ENCODE measurements around the gene ZKSCAN5.
"Not testable (repeated sequence)": the region's sequence is repeated elsewhere in the genome, so short reads cannot be mapped to it uniquely, and the experiment has no call there.

The ZKSCAN5 gene

DNA sequence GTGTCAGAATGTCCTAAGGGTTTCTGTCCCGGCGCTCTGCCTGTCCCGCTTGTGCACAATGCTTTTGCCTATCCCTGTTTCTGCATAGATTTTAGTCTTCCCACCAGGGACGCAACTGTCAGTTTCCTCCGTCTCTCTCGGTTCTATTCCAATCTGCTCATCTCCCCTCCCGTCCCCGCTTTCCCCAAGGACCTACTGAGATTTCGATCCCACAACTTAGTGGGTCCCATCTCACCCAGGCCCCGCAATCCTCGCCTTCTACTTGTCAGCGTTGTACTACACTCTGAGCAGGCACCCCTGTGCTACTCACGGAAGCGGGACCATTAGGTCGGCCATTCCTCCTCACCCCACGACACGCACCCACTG, 53.5 kb downstream of the ZKSCAN5 start:
- peak overlapping the region; percentile 99 to 100 for H3K27ac Mint-ChIP-seq
- H3K27me3 Mint-ChIP-seq, result no peaks in the 10 kb centered on the region
- no peak for DNase-seq
- H3K9me3 Mint-ChIP-seq, result no peaks in the 10 kb centered on the region
- peak overlapping the region; percentile 92 to 100 for H3K4me3 Mint-ChIP-seq
- H3K4me1 Mint-ChIP-seq, result peaks cover 57% of the 10 kb centered on the region
- peak; percentile 62 for ATAC-seq

DNA sequence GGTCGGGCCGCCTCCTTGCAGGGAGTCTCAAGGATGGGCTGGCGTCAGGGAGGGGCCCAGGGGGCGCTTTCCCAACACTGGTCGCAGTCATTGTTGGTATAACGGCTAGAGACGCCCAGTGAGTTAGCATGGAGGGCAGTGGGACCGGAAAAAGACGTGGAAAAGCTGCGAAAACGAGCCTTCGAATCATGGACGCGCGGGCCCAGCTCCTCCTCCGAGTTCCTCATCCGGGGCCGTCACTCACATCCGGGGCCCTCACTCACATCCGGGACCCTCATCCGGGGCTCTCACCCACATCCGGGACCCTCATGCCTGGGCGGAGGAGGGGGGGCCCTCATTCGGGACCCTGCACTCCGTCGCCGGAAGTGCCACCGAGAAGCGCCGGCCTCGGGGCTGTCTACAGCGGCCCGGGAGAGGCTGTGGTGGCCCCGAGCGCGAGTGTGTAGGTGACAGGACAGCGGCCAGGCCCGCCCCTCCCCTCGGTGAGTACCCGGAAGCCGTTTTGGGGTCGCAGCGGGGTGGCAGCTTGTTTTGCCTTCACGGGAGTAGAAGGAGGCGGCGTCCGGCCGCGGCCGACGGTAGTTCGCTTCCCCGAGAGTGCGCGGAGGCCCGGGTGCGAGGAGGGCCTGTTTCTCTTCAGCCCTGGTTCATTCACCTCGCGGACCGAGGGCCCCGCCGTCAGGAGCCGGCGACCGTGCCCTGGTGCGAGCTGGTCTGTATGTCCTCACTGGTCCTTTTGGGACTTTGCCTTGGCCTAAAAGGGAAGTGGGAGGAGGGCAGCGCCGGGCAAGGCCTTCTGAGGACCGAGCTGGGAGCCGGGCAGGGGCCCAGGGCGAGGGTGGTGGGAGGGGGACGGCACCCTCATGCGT, 54.1 kb downstream of the ZKSCAN5 start, which contains the start of gene ZNF655:
Gene ZNF655 (plus strand): TSS at position 337 of the 869 bp plus-strand sequence. CDS start 1,918 bp downstream, outside the sequence.
- Mint-ChIP-seq H3K27me3 (no peaks in the 10 kb centered on the region), H3K9me3 (no peaks in the 10 kb centered on the region), H3K4me3 (peak within 1 kb of the TSS; percentile 92 to 100), H3K27ac (peak within 1 kb of the TSS; percentile 99 to 100), H3K4me1 (peaks cover 57% of the 10 kb centered on the region)
- ATAC-seq (peak; percentile 91), DNase-seq (peak; percentile 91 to 92)

- Mint-ChIP-seq H3K4me3 (peak overlapping the region; percentile 92 to 100), H3K27ac (peak overlapping the region; percentile 99 to 100), H3K4me1 (peaks cover 65% of the 10 kb centered on the region), H3K27me3 (no peaks in the 10 kb centered on the region), H3K9me3 (no peaks in the 10 kb centered on the region)
- DNase-seq (no peak), ATAC-seq (no peak)
These were observed 54.9 kb downstream of the ZKSCAN5 start for GRCh38 chr7:99559175-99559915.

GRCh38 chr7:99560834-99561736, 56.6 kb downstream of the ZKSCAN5 start:
- H3K9me3 Mint-ChIP-seq, result no peaks in the 10 kb centered on the region
- peak overlapping the region; percentile 49 to 100 for H3K4me3 Mint-ChIP-seq
- peak overlapping the region; percentile 49 to 54 for H3K27ac Mint-ChIP-seq
- H3K4me1 Mint-ChIP-seq, result peaks cover 63% of the 10 kb centered on the region
- DNase-seq (no peak), ATAC-seq (no peak)
- H3K27me3 Mint-ChIP-seq, result no peaks in the 10 kb centered on the region

DNA sequence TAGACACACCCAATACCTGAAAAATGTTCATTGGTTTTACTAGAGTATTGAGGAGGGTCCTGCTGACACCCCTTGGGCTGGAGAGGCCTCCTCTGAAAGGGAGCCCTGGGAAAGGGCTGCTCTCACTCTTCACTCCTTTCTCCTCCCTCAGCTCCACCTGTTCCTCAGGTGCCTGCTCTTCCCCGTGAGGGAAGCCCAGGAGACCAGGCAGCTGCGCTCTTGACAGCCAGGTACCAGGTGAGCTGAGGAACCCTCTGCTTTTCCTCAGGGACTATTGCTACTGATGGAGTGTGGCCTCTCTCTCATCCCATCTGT, 57.2 kb downstream of the ZKSCAN5 start:
- Mint-ChIP-seq H3K4me1 (peaks cover 63% of the 10 kb centered on the region), H3K27me3 (no peaks in the 10 kb centered on the region), H3K9me3 (no peaks in the 10 kb centered on the region), H3K4me3 (peak overlapping the region in 1 of 2 donors; percentile 8), H3K27ac (no peak overlapping the region)
- no peak for ATAC-seq
- DNase-seq, result no peak

- peak overlapping the region; percentile 42 to 47 for H3K27ac Mint-ChIP-seq
- H3K9me3 Mint-ChIP-seq, result no peaks in the 10 kb centered on the region
- peaks cover 58% of the 10 kb centered on the region for H3K4me1 Mint-ChIP-seq
- H3K4me3 Mint-ChIP-seq, result peak overlapping the region in 1 of 2 donors; percentile 23
- DNase-seq (no peak), ATAC-seq (no peak)
- no peaks in the 10 kb centered on the region for H3K27me3 Mint-ChIP-seq
These were observed 57.8 kb downstream of the ZKSCAN5 start for GRCh38 chr7:99562114-99562784.

- Mint-ChIP-seq H3K27ac (peak overlapping the region; percentile 42 to 47), H3K4me1 (peaks cover 55% of the 10 kb centered on the region), H3K9me3 (no peaks in the 10 kb centered on the region), H3K27me3 (no peaks in the 10 kb centered on the region), H3K4me3 (peak overlapping the region; percentile 23 to 59)
- DNase-seq (peak; percentile 43 to 62), ATAC-seq (peak; percentile 68)
These were observed 58.4 kb downstream of the ZKSCAN5 start for GRCh38 chr7:99562832-99563231.

GRCh38 chr7:99563650-99564049, 59.2 kb downstream of the ZKSCAN5 start:
- Mint-ChIP-seq H3K4me1 (peaks cover 55% of the 10 kb centered on the region), H3K4me3 (no peak overlapping the region), H3K9me3 (no peaks in the 10 kb centered on the region), H3K27me3 (no peaks in the 10 kb centered on the region), H3K27ac (peak overlapping the region; percentile 67 to 86)
- ATAC-seq (no peak), DNase-seq (no peak)

DNA sequence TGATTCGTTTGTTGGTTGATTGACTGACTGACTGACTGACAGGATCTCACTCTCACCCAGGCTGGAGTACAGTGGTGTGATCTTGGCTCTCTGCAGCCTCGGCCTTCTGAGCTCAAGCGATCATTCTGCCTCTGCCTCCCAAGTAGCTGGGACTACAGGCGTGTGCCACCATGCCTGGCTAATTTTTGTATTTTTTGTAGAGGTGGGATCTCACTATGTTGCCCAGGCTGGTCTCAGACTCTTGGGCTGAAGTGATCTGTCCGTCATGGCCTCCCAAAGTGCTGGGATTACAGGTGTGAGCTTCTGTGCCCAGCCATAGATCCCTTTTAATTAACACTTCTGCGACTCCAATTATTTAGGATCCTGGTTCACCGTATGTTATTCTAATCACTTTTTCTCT, 64.3 kb downstream of the ZKSCAN5 start:
- H3K27ac Mint-ChIP-seq, H3K27me3 Mint-ChIP-seq, ATAC-seq: not testable (repeated sequence)

DNA sequence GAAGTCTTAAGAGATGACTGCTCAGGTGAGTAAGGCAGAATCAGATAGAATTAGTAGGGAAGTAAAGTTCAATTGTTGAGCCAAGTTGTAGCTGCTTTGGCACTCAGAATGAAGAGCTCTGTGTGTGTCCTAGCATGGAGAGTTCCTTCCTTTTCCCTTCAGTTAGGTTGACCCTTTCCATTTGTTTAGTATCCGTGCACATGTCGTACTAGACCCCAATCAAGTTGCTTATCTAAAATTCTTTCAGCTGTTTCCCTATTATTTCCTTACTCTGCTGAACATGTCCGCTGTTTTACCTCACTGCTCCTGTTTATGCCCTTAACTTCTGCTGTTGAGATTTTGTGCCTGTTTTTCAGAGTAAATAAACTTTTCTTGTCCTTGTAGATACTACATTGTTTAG, 67.3 kb downstream of the ZKSCAN5 start:
- H3K27ac Mint-ChIP-seq, result peak overlapping the region in 1 of 2 donors; percentile 27
- no peaks in the 10 kb centered on the region for H3K27me3 Mint-ChIP-seq
- no peaks in the 10 kb centered on the region for H3K9me3 Mint-ChIP-seq
- DNase-seq (no peak), ATAC-seq (no peak)
- no peaks in the 10 kb centered on the region for H3K4me1 Mint-ChIP-seq
- H3K4me3 Mint-ChIP-seq, result no peak overlapping the region

More for the DNA sequence above, 64.3 kb downstream of the ZKSCAN5 start:
- H3K9me3 Mint-ChIP-seq, H3K4me3 Mint-ChIP-seq, DNase-seq: not testable (repeated sequence)
- peaks cover 16% of the 10 kb centered on the region for H3K4me1 Mint-ChIP-seq

DNA sequence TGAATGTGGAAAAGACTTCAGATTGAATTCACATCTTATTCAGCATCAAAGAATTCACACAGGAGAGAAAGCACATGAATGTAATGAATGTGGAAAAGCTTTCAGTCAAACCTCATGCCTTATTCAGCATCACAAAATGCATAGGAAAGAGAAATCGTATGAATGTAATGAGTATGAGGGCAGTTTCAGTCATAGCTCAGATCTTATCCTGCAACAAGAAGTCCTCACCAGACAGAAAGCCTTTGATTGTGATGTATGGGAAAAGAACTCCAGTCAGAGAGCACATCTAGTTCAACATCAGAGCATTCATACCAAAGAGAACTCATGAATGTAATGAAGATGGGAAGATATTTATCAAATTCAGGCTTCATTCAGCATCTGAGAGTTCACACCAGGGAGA, 68.8 kb downstream of the ZKSCAN5 start:
- Mint-ChIP-seq H3K27me3 (no peaks in the 10 kb centered on the region), H3K9me3 (no peaks in the 10 kb centered on the region), H3K4me1 (no peaks in the 10 kb centered on the region), H3K4me3 (no peak overlapping the region), H3K27ac (no peak overlapping the region)
- DNase-seq (no peak), ATAC-seq (no peak)

DNA sequence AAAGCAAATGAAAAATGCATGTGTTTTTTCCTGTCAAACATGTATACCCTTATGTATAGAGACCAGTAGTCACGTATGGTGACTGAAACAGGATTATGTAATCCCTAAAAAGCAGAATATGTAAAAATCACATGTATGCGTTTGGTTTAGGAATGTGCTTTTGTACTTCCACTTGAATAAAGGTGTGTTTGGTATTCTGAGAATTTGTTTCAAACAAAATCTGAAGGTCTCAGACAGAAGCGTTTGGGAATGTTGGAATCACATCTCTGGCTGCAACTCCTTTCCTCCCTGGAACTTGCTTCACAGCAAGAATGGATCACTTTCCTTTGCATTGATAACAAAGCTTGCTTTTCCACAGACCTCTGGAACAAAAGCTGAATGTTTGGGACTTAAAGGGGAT, 71.8 kb downstream of the ZKSCAN5 start:
- Mint-ChIP-seq H3K9me3 (no peaks in the 10 kb centered on the region), H3K27me3 (no peaks in the 10 kb centered on the region), H3K4me3 (no peak overlapping the region), H3K27ac (no peak overlapping the region), H3K4me1 (peaks cover 20% of the 10 kb centered on the region)
- ATAC-seq (no peak), DNase-seq (no peak)

GRCh38 chr7:99579281-99579955, 75.0 kb downstream of the ZKSCAN5 start:
- Mint-ChIP-seq H3K4me1 (peaks cover 22% of the 10 kb centered on the region), H3K9me3 (no peaks in the 10 kb centered on the region), H3K27me3 (no peaks in the 10 kb centered on the region), H3K27ac (peak overlapping the region; percentile 81 to 93), H3K4me3 (peak overlapping the region; percentile 83 to 89)
- no peak for DNase-seq
- no peak for ATAC-seq

- peak overlapping the region; percentile 83 to 89 for H3K4me3 Mint-ChIP-seq
- H3K4me1 Mint-ChIP-seq, result peaks cover 22% of the 10 kb centered on the region
- peak; percentile 88 for ATAC-seq
- peak overlapping the region; percentile 81 to 93 for H3K27ac Mint-ChIP-seq
- DNase-seq, result peak; percentile 56 to 64
- no peaks in the 10 kb centered on the region for H3K27me3 Mint-ChIP-seq
- no peaks in the 10 kb centered on the region for H3K9me3 Mint-ChIP-seq
These were observed 75.7 kb downstream of the ZKSCAN5 start for GRCh38 chr7:99579956-99580777.

All from stimulated activated naive CD8-positive, alpha-beta T cell treated with anti-CD3 and anti-CD28 coated beads, Interleukin-15, amount 100 ng/mL, for 72 hours (primary cell).